Right renal pelvis (tissue), 4 donors: Measurements from ENCODE around the gene PAPSS1. TPM values are rescaled to one million over a fixed set of nuclear protein-coding genes. Genes with fewer than 3 reads are reported as not detected.

Experiments used
- DNase-seq, 4 donors: peaks; one replicate each; pipeline ENCODE4 v3.0.0-alpha.2; 2013; ENCODE audit warnings: low read depth in 4 of 4, low spot score in 3 of 4, missing footprints in 1 of 4
- polyA plus RNA-seq, 4 donors: library from polyadenylated mRNA; unstranded; fragments of 120-200 nt; gene quantifications; one replicate each; pipeline ENCODE4 v1.2.1, GENCODE V29; 2013; ENCODE audit not compliant: insufficient read length in 4 of 4

Gene PAPSS1
- polyA plus RNA-seq, 4 donors = 80.5 to 101 (median 89.4) TPM

GRCh38 chr4:107631560-107631959, 88.5 kb downstream of the PAPSS1 start:
- no peak for DNase-seq

- DNase-seq = no peak
These were observed 89.8 kb downstream of the PAPSS1 start for GRCh38 chr4:107630185-107630705.

- no peak for DNase-seq
These were observed 90.7 kb downstream of the PAPSS1 start for GRCh38 chr4:107629318-107629717.

- no peak for DNase-seq
These were observed 94.6 kb downstream of the PAPSS1 start for GRCh38 chr4:107625391-107625902.

GRCh38 chr4:107624024-107624423, 96.0 kb downstream of the PAPSS1 start:
- DNase-seq = no peak

- DNase-seq = no peak
These were observed 98.0 kb downstream of the PAPSS1 start for GRCh38 chr4:107622006-107622405.

GRCh38 chr4:107619731-107620130, 100.3 kb downstream of the PAPSS1 start:
- DNase-seq = no peak

- no peak for DNase-seq
These were observed 101.0 kb downstream of the PAPSS1 start for GRCh38 chr4:107619066-107619465.

- DNase-seq = no peak
These were observed 101.4 kb downstream of the PAPSS1 start for GRCh38 chr4:107618656-107619055.

GRCh38 chr4:107616838-107617389, 103.1 kb downstream of the PAPSS1 start:
- DNase-seq = no peak

GRCh38 chr4:107615809-107616208, 104.2 kb downstream of the PAPSS1 start:
- no peak for DNase-seq

GRCh38 chr4:107603430-107603829, 116.6 kb downstream of the PAPSS1 start:
- no peak for DNase-seq

- no peak for DNase-seq
These were observed 119.1 kb downstream of the PAPSS1 start for GRCh38 chr4:107600983-107601382.

- no peak for DNase-seq
These were observed 119.6 kb downstream of the PAPSS1 start for GRCh38 chr4:107600436-107600835.

GRCh38 chr4:107599841-107600240, 120.2 kb downstream of the PAPSS1 start:
- DNase-seq = no peak

- no peak for DNase-seq
These were observed 126.8 kb downstream of the PAPSS1 start for GRCh38 chr4:107593230-107593629.

GRCh38 chr4:107592519-107592918, 127.5 kb downstream of the PAPSS1 start:
- DNase-seq = no peak

- DNase-seq = no peak
These were observed 130.8 kb downstream of the PAPSS1 start for GRCh38 chr4:107589269-107589668.

GRCh38 chr4:107586371-107586770, 133.7 kb downstream of the PAPSS1 start:
- no peak for DNase-seq

- DNase-seq = no peak
These were observed 140.9 kb downstream of the PAPSS1 start for GRCh38 chr4:107579099-107579498.

- DNase-seq = no peak
These were observed 141.7 kb downstream of the PAPSS1 start for GRCh38 chr4:107578321-107578720.

GRCh38 chr4:107577743-107578142, 142.3 kb downstream of the PAPSS1 start:
- no peak for DNase-seq

GRCh38 chr4:107575243-107575642, 144.8 kb downstream of the PAPSS1 start:
- DNase-seq = no peak
